GM19324 (cell line): ENCODE measurements around the gene GALR3.
A peak's percentile ranks its signal among the peaks of the same experiment; 100 is the strongest.

Source experiments
- ATAC-seq: cut with Tn5 transposase; IDR thresholded peaks from one replicate; pipeline ENCODE4 v1.9.1; 2021; ENCODE audit warnings: mild to moderate bottlenecking, moderate library complexity; ENCODE audit not compliant: unreplicated experiment, low FRiP score

The GALR3 gene

DNA sequence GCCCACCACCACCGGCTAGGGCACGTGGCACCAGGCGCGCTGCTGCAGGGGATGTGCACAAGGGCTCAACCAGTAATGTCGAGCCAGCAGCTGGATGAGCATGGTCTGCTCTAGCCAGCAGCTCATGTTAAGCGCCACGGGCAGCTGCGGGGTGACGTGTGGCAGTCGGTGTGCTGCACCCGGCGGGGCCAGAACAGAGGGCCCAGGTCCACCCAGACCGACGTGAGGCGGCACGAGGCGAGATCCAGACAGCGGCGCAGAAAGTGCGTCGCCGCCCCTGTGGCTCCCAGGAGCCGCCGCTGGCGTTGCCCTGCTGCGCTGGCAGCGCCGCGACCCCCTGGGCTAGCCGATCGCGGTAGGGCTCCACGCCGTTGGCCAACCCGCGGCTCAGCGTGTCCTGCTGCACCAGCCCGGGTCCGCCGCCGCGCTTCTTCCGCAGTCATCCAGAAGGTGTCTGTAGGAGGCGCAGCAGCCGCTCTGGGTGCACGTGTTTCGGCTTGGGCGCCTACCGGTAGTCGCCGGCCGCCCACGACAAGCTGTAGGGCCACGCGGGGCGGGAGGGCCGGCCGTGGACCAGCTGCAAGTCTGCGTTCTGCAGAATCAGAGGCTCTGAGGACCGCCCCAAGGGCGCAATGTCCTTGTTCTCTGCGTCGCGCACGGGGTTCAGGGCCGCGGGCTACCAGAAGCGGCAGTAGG is 4.6 kb upstream of the GALR3 start:
- ATAC-seq = no peak

DNA sequence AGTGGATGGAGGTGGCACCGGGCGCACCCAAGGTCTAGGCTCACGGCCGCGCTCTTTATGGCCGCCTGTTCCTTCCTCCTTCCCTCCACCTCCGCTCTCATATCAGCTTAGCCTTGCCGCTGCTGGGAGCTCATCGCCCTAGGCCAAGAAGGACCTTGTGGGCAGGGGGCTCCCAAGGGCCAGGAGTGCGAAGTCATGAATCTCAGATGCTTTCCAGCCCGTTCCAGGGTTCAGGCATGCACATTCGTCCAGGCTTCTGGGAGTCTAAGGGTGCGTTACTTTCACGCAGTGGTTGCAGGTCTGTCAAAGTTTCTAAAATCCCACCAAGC is 4.1 kb upstream of the GALR3 start:
- ATAC-seq = no peak

DNA sequence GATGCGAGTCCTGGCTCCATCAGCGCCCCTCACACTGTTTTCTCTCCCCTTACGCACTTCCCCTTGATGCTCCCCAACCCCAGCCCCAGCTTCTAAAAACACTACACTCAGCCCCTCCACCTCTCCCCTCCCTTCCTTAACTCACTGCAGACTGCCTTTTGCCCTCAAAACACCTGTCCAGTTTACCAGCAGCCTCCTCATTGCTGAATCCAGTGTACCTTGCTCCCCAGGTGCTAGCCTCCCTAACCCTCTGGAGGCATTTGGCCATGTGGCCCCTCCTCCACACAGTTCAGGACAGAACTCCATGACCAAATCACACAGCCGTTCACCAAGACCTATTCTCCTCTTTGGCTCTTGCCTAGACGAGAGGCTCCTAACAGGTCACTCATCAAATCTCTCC is 2.8 kb upstream of the GALR3 start:
- no peak for ATAC-seq

DNA sequence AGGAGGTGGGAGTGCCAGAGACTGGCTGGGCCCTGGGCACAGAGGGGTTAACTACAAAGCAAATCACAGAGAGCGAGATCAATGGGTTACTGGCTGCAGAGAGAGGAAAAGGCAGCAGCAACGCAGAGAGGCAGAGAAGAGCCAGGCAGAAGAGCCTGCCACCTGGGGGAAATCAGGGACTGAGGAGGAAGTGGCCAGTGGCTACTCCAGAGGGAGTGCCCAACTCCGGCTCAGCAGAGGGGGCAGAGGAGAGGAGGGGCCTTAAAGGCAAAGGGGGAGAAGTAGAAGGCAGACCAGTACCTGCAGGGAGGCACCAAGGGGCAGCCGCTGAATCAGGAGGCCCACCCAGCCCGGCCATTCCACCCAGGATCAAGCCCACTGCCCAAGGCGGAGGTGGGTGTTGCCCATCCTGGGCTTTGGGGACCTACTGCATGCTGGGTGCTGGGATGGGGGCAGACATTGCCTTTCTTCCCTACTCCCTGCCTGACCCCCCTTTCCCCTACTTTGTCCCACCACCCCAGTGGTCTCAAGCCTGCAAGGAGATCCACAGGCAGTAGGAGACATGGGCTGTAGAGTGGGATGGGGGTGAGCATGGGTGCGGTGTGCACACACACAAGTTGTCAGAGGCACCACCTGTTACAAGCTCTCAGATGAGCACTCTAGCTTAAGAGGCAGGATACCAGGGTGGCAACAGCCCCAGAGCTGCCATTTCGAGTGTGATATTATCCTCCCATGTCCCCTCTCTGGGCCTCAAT is 926 bp upstream of the GALR3 start:
- ATAC-seq = no peak

DNA sequence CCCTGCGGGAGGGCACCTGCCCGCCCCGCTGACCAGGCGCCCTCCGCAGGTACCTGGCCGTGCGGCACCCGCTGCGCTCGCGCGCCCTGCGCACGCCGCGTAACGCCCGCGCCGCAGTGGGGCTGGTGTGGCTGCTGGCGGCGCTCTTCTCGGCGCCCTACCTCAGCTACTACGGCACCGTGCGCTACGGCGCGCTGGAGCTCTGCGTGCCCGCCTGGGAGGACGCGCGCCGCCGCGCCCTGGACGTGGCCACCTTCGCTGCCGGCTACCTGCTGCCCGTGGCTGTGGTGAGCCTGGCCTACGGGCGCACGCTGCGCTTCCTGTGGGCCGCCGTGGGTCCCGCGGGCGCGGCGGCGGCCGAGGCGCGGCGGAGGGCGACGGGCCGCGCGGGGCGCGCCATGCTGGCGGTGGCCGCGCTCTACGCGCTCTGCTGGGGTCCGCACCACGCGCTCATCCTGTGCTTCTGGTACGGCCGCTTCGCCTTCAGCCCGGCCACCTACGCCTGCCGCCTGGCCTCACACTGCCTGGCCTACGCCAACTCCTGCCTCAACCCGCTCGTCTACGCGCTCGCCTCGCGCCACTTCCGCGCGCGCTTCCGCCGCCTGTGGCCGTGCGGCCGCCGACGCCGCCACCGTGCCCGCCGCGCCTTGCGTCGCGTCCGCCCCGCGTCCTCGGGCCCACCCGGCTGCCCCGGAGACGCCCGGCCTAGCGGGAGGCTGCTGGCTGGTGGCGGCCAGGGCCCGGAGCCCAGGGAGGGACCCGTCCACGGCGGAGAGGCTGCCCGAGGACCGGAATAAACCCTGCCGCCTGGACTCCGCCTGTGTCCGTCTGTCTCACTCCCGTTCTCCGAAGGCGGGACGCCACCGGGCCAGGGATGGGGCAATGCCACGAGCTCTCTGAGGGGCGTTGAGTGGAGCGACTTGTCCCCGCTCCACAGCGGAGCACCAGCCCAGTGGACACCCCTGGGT is 1.8 kb downstream of the GALR3 start:
- no peak for ATAC-seq

DNA sequence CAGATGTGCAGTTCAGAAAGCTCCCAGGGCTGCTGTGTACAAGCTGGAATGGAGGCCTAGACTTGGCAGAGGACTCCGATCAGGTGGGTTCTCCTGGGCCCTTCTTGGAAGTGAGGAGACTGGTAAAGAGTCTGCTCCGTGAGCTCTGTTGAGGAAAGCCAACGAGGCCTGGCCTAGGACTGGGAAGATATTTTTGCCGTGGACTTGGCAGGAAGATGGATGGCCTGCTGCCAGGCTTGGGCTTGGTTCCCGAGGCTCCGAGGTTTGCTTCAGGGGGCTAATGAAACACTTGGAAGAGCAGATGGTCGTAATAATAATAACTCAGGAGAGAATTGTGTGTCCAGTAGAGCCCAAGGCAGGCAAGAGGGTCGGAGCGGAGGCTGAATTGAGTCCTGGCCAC is 3.9 kb downstream of the GALR3 start:
- no peak for ATAC-seq

DNA sequence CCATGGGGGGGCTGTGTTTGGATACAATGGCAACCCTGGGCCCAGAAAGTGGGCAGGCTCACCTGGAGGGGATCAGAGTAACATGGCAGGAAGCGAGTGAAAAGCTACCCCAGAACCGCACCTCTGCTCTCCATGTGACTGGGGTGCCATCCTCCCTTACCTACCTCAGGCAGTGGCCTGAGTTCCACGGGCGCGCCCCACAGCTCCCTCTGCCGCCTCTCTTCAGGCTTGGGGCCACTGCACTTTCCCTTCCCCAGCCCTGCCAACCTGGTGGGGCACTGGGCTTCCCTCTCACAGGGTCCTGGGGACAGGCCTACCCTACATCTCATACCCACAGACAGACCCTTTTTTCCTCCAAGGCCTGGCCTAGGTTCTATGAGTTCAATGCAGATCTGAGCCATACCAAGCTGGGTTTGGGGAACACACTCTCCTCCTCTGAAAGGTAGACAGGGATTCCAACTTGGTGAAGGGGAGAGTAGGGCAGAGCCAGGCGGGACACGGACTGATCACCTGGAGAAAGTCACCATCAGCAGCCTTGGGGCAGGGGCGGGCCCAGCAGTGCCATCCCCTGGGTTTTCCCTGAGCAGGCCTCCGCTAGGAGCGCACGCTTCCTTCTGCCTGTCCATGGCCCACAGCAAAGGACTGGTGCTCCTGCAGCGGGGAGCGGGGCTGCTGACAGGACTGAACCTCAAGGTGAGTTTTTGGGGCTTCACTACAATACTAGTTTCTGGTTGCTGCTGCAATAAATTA is 7.1 kb downstream of the GALR3 start:
- ATAC-seq = no peak

DNA sequence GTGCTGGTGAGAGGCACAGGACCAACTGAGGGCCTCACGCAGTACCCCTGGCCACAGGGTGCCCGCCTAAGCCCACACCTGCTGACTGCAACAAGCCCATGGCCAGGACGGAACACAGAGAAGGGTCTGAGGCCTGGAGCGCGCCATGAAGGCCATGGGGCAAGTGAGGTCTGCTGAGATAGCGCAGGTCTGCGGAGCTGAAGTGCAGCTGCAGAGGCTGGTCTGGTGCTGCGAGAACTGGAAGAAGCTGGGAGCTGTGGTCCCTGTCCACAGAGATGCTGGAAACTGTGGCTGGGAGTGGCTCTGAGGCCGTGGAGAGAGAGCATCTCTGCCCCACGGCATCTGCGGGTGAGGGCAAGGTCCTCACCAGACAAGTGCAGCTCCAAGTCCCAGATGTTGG is 8.3 kb downstream of the GALR3 start:
- no peak for ATAC-seq

DNA sequence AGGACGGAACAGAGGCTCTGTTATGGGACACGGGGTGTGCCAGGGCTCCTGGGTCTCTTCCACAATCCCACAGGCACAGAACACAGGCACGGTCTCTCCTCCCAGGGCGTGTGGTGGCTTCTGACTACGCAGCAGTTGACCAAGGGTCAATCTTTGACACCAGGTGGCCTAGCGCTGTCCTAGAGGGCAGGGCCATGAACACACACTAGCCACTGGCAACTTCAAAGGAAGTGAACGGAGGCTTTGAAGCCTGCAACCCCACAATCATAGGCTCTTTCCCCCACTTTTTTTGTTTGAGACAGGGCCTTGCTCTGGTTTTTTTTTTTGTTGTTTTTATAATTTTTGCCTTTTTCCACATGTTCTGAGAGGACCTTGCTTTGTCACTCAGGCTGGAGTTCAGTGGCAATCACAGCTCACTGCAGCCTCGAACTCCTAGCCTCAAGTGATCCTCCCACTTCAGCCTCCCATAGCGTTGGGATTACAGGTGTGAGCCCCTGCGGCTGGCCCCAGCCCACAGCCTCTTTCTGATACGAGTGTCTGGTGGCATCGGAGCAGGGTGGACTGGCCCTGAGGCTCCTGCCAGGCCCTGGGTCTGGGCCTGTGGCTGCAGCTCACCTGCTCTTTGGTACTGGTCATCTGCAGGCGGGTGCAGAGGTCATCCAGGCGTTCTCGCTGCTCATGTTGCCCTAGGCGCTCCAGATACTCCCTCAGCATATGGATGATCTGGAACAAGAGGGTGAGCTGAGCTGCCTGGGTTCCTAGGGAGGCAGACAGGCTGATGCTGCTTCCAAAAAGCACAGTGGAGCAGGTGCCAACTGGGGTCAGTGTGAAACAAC is 9.1 kb downstream of the GALR3 start:
- ATAC-seq = no peak

DNA sequence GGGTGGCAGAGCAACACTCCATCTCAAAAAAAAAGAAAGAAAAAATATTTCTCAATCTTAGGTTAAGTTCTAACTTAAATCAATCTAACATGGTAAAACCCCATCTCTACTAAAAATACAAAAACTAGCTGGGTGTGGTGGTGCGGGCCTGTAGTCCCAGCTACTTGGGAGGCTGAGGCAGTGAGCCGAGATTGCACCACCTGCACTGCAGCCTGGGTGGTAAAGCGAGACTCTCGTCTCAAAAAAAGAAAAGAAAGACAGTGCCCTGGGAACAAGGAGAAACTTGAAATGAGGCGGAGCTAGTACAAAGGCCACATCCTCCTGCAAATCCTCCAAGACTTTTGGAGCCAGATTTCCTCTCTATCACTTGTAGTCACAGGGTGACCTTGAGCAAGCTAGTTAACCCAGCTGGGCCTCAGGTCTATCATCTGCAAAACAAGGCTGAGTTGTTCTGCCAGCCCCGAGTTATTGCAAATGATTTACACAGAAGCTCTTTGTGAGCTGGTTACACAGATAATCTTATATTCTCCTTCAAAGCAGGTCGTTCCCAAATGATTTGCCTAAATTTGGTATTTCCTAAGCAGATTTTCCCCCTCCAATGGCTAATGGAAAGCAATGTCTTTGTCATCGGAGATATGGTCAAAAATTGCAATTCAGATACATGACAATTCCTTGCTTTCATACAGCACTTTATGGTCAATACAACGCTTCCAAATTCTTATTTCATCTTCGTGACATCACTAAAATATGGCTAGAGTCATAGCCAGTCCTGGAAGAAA is 19.0 kb downstream of the GALR3 start:
- ATAC-seq = no peak

DNA sequence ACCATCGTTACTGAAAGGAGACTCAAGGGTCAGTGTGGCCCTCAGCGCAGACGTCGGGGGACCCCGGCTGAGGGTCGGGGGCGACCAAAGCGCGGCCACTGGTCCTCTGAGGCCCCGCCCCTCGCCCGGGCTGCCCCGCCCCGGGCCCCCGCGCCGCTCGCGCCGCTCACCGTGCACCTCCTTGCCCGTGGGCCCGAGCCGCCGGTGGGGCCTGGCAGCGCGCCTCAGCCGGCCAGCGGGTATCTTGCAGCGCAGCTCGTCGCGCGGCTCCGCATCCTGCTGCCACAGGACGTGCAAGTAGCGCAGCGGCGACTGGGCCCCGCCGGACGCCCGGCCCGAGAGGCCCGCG is 20.5 kb downstream of the GALR3 start:
- ATAC-seq = peak; percentile 64

DNA sequence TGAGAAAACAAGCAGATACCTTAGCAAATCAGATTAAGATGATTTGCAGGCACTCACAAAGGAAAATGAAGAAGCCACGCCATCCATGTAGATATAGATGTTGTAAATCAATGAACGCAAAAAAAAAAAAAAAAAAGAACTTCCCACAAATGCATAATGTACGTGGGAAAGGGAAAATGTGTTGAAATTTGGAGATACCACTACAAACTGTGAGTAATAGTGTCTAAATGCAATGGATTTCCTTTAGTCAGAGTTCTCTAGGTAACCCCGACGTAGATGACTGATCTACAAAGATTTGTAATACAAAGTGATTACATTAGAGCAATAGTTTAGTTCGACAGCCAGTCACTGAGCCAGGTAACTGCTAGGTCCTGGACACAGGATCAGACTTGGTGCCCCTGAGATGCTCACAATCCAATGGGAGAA is 21.7 kb downstream of the GALR3 start:
- no peak for ATAC-seq

DNA sequence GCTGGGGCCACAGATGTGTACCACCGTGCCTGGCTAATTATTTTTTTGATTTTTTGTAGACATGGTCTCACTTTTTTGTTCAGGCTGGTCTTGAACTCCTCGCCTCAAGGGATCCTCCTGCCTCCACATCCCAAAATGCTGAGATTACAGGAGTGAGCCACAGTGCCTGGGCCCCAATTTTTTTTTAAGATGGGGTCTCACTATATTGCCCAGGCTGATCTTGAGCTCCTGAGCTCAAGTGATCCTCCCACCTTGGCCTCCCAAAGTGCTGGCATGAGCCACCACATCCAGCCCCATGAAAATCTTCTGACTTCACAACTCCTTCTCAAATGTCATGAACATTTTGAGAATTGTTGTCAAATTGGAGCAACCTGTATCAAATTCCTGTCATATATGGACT is 23.3 kb downstream of the GALR3 start:
- ATAC-seq = no peak

DNA sequence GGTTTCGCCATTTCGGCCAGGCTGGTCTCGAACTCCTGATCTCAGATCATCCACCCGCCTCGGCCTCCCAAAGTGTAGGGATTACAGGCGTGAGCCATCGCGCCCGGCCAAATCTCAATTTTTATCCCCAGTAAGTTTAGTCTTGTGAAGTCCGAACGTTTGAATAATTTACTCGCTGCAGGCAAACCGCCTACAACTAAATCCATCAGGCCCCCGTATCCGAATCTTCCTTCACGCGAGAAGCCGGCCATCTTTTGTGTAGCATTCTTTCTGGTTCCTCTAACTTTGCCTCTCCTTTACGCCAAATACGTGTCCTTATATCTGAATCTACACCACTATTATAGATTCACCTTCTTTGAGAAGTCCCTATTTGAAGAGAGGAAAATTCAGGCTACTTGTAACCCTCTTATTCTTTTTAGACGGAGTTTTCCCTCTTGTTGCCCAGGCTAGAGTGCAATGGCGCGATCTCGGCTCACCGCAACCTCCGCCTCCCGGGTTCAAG is 25.5 kb downstream of the GALR3 start:
- ATAC-seq = no peak

DNA sequence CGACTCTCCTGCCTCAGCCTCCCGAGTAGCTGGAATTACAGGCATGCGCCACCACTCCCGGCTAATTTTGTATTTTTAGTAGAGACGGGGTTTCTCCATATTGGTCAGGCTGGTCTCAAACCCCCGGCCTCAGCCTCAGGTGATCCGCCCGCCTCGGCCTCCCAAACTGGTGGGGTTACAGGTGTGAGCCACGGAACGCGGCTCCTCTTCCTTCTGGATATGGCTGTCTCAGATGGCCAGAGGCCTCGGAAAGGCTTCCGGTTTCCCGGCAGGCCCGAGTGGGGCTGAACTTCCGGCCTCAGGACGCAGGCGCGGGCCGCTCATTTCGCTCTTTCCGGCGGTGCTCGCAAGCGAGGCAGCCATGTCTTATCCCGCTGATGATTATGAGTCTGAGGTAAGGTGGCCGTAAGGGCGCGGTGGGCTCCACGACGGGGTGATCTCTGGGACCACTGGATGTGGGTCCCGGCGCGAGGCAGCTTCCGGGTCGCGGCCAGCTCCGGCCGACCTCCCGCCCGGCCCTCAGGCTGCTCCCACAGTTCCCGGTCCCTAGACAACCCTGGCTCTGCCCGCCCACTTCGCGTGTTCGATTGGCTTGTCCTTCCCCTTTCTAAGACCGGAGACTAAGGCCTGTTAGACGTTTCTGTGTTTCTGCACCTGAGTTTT is 26.0 kb downstream of the GALR3 start, which contains the start of gene EIF3L:
Gene EIF3L, plus strand, starts transcription at position 331 of the 663 bp plus-strand sequence. Its CDS starts 31 bp downstream, at position 362.
- peak; percentile 67 for ATAC-seq

DNA sequence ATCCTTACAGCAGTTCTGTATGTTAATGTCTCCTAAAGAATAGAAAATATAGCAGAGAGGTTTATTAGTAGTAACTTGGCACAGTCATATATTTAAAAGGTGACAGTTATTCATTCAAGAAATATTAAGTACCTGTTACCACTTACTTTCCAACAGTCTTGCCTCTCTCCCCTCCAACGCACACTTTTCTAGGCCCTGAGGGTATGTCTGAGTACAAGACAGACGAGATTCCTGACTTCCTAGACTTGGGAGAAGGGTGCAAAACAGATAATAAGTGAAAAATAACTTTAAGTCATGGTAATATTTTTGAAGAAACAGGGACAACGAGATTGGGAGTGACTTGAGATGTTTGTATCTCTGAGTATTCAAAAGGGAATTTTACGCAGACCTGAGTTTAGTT is 27.6 kb downstream of the GALR3 start:
- ATAC-seq = no peak

DNA sequence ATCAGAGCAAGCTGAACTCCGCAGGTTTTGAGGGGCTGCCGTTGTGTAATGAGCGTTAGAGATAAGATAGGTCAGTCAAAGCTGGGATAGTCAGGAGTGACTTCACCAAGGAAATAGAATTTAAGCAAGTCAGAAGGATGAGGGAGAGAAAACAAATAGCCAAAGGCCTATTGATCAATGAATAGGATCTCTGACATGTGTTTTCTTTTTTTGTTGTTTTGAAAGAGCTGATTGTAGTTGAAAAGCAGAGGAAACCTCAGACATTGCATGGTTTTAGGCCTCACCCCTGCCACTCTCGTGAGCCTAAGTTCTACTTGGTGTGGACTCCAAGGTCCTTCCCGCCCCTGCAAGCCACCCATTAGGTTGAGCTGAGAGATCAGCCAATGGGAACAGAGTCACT is 29.2 kb downstream of the GALR3 start:
- no peak for ATAC-seq

DNA sequence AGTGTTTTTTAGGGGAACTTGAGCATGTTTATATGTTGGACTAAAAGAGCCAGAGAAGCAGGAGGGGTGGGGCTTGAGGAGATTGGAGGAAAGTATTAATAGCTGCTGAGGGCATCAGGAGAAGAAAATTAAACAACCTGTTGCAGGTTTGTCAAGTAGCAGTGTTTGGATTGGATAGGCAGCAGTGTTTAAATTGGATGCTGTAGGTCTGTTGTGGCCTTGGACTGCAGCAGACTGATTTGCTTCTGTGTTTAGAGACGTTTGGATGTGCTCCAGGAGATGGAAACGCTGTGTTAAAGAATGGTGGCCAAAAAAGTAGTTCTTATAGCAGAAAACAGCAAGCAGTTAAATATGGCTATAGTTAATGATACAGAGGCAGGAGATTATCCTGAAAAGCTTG is 31.8 kb downstream of the GALR3 start:
- ATAC-seq = no peak
